ENCODE results near the gene EXOSC5.

DNA sequence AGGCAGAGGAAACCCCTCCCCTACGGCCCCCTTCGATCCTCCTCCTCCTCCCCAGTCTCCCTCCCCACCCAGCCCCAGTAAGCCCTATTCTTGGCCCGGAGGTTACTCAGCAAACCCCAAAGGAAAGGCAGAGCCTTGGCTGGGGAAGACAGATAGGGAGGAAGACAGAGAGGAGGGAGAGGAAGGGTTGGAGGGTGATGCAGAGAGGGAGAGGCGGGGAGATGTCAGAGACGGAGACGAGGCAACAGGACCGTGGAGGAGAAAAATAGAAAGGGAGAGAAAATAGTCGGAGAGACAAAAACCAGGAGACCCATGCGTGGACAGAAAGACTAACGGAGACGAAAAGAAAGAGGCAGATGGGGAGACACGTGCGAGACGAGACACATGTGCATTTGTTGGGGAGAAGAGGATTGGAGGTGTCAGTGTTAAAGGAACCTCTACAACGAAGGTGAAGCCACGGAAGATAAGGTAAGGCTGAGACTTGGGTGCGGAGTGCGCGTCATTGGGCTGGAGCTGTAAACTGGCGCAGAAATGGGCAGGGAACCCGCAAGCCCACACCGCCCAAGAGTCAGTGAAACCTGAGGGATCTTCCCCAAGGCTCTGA is 46.3 kb downstream of the EXOSC5 start:
- TF ChIP-seq, protein P1, sequence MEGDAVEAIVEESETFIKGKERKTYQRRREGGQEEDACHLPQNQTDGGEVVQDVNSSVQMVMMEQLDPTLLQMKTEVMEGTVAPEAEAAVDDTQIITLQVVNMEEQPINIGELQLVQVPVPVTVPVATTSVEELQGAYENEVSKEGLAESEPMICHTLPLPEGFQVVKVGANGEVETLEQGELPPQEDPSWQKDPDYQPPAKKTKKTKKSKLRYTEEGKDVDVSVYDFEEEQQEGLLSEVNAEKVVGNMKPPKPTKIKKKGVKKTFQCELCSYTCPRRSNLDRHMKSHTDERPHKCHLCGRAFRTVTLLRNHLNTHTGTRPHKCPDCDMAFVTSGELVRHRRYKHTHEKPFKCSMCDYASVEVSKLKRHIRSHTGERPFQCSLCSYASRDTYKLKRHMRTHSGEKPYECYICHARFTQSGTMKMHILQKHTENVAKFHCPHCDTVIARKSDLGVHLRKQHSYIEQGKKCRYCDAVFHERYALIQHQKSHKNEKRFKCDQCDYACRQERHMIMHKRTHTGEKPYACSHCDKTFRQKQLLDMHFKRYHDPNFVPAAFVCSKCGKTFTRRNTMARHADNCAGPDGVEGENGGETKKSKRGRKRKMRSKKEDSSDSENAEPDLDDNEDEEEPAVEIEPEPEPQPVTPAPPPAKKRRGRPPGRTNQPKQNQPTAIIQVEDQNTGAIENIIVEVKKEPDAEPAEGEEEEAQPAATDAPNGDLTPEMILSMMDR (IDR thresholded peaks at IDR 0.05), result no peak
- TF ChIP-seq POLR2A (IDR thresholded peaks at IDR 0.05), result no peak
